Activated T-cell treated with anti-CD3 and anti-CD28 coated beads, Interleukin-2, amount 50 U/mL, for 24 hours (primary cell): ENCODE data around the gene TBC1D22A.

Experiments used
- DNase-seq: peaks from one replicate; pipeline ENCODE4 v3.0.0-alpha.2; 2020
- H3K27ac Mint-ChIP-seq: 2 replicates; pipeline ENCODE4 v1.8.0; 2020; ENCODE audit warnings: mild to moderate bottlenecking, mixed read lengths
- H3K27me3 Mint-ChIP-seq: 2 replicates; pipeline ENCODE4 v1.8.0; 2020; ENCODE audit warnings: mixed read lengths
- H3K36me3 Mint-ChIP-seq: 2 replicates; pipeline ENCODE4 v1.8.0; 2020; ENCODE audit warnings: low read depth, mixed read lengths
- H3K4me1 Mint-ChIP-seq: 2 replicates; pipeline ENCODE4 v1.8.0; 2020; ENCODE audit warnings: low read depth, mixed read lengths
- H3K4me3 Mint-ChIP-seq: 2 replicates; pipeline ENCODE4 v1.8.0; 2020; ENCODE audit warnings: mild to moderate bottlenecking, moderate library complexity, mixed read lengths
- H3K9me3 Mint-ChIP-seq: 2 replicates; pipeline ENCODE4 v1.8.0; 2020; ENCODE audit warnings: mixed read lengths

Gene TBC1D22A

GRCh38 chr22:46845296-46846149 is 83.1 kb downstream of the TBC1D22A start:
- no peaks in the 10 kb centered on the region for H3K27me3 Mint-ChIP-seq
- H3K27ac Mint-ChIP-seq, result no peak overlapping the region
- no peak overlapping the region for H3K4me3 Mint-ChIP-seq
- peaks cover 32% of the 10 kb centered on the region for H3K36me3 Mint-ChIP-seq
- peaks cover 46% of the 10 kb centered on the region for H3K4me1 Mint-ChIP-seq
- no peaks in the 10 kb centered on the region for H3K9me3 Mint-ChIP-seq
- no peak for DNase-seq

GRCh38 chr22:46846150-46846831 is 83.8 kb downstream of the TBC1D22A start:
- Mint-ChIP-seq H3K36me3 (peaks cover 38% of the 10 kb centered on the region), H3K27ac (peak overlapping the region; percentile 11), H3K4me1 (peaks cover 48% of the 10 kb centered on the region), H3K9me3 (no peaks in the 10 kb centered on the region), H3K4me3 (no peak overlapping the region), H3K27me3 (no peaks in the 10 kb centered on the region)
- DNase-seq, result no peak

DNA sequence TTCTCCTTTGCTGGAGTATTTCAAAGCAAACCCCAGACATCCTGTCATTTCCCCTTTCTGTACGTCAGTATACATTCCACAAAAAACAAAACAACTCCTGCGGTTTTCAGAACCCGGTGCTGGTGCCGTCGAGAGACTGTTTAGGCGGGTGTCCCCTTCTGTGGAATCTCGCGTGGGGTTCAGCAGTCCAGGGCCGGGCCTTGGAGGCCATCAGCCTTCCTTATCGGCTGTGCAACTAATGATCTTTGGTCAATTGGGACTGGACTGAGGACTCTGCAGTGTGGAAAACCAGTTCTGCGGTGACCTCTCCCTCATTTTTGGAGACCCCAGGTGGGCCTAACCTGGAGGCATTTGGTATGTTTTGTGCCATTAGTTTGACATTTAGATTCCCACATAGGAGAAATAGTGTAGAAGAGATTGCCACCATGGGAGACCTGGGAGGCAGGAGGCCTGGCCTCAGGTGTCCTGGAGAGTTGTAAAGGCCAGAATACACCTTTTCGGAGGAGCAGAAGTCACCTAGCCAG is 84.4 kb downstream of the TBC1D22A start:
- Mint-ChIP-seq H3K9me3 (no peaks in the 10 kb centered on the region), H3K4me3 (no peak overlapping the region), H3K4me1 (peaks cover 47% of the 10 kb centered on the region), H3K27me3 (no peaks in the 10 kb centered on the region), H3K36me3 (peaks cover 44% of the 10 kb centered on the region), H3K27ac (peak overlapping the region; percentile 11)
- no peak for DNase-seq

DNA sequence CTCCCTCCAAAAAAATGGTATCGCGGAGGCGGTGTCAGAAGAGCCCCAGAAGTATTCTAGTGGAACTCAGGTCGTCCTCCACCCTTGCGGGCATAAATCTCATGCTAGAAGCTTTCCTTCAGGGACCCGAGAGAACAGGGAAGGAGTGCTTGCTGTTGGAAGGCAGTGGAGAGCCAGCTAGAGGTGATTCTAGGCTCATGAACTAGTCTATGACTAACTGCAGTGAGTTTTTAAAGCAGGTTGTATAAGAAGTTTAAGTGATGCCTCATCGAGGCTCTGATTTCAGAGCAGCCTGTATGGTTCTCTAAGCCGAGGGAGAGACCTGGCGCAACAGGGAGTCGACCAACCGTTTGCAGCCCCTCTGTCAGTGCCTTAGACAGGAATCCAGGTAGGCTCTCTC is 85.7 kb downstream of the TBC1D22A start:
- Mint-ChIP-seq H3K4me1 (peaks cover 49% of the 10 kb centered on the region), H3K9me3 (no peaks in the 10 kb centered on the region), H3K27ac (no peak overlapping the region), H3K27me3 (no peaks in the 10 kb centered on the region), H3K36me3 (peaks cover 47% of the 10 kb centered on the region), H3K4me3 (no peak overlapping the region)
- no peak for DNase-seq

DNA sequence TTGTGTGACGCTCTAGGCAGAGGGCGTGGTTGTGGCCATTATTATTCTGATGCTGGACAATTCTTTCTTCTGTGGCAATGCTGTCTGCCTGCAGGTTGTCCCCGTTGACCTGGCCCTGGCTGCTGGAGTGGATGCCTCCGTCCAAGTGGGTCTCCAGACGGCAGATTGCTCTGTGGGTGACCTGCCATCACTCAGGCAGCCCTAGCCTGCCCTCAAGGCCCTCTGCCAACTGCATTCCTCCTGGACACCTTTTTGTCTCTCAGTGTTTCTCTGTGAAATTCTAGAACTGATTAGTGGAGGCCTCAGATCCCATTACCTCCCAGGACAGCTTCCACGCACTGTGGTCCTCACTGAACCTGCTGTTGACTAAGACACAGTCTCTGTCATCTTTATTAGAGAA is 86.7 kb downstream of the TBC1D22A start:
- Mint-ChIP-seq H3K36me3 (peaks cover 47% of the 10 kb centered on the region), H3K9me3 (no peaks in the 10 kb centered on the region), H3K27me3 (no peaks in the 10 kb centered on the region), H3K4me1 (peaks cover 46% of the 10 kb centered on the region), H3K4me3 (no peak overlapping the region), H3K27ac (no peak overlapping the region)
- no peak for DNase-seq

GRCh38 chr22:46849951-46850350 is 87.5 kb downstream of the TBC1D22A start:
- H3K4me1 Mint-ChIP-seq, result peaks cover 47% of the 10 kb centered on the region
- no peak overlapping the region for H3K27ac Mint-ChIP-seq
- H3K36me3 Mint-ChIP-seq, result peaks cover 53% of the 10 kb centered on the region
- H3K27me3 Mint-ChIP-seq, result no peaks in the 10 kb centered on the region
- no peak for DNase-seq
- no peak overlapping the region for H3K4me3 Mint-ChIP-seq
- no peaks in the 10 kb centered on the region for H3K9me3 Mint-ChIP-seq

DNA sequence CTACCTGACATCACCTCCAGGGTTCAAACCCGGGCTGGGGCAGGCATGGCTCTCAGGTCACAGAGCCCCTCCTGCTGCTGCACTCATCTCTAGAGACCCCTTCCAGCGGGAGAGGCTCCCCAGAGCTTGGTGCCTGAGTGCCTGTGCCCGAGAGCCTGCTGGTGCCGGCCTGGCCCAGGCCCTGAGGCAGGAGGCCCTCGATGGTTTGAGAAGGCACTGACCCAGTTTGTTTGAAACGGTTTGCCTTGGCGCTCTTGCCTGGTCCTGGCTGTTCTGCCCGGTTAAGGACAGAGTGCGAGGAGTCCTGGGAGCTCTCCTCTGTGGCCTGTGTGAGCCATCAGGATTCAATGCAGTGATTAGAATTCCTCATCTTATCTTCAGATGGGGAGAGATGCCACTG is 88.9 kb downstream of the TBC1D22A start:
- Mint-ChIP-seq H3K27ac (no peak overlapping the region), H3K36me3 (peaks cover 54% of the 10 kb centered on the region), H3K4me1 (peaks cover 38% of the 10 kb centered on the region), H3K27me3 (no peaks in the 10 kb centered on the region), H3K9me3 (no peaks in the 10 kb centered on the region), H3K4me3 (no peak overlapping the region)
- DNase-seq, result no peak

GRCh38 chr22:46851941-46852340 is 89.5 kb downstream of the TBC1D22A start:
- Mint-ChIP-seq H3K36me3 (peaks cover 48% of the 10 kb centered on the region), H3K27ac (no peak overlapping the region), H3K4me1 (peaks cover 35% of the 10 kb centered on the region), H3K4me3 (no peak overlapping the region), H3K9me3 (no peaks in the 10 kb centered on the region), H3K27me3 (no peaks in the 10 kb centered on the region)
- DNase-seq, result no peak

DNA sequence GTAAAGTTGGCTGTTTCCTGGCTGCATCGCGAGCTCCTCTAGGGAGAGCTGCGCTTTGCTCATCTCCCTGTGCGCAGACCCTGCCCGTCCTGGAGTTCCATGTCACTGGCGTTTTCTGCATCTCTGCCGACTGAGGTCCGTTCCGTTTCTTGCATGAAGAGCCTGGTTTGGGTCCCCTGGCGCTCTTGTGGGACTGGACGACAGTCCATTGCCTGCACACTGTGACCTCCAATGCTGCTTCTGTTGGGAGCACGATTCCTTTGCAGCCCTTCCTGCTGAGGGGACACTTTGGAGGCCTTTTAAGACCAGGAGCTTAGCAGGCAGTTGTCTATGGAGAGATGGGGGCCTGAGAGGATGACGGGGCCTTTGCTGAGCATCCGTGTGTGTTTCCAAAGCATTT is 90.3 kb downstream of the TBC1D22A start:
- H3K27me3 Mint-ChIP-seq, result no peaks in the 10 kb centered on the region

DNA sequence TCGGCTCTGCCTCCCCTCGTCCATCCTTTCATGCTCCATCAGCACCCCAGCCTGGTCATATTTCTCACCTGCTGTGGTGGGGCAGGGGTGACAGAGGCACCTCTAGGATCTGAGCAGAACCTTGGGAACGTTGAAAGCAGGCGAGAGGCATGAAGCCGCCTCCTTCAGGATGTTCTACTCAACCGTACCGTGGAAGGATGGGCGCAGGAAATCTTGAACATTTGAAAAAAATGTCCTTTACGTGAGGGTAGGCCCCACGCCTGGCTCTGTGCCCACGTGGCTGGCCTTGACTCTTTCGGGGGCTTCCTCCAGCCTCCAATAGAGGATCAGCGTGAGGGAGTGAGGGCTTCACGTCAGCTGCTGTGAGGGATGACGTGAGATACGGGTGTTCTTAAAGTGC is 90.7 kb downstream of the TBC1D22A start:
- H3K9me3 Mint-ChIP-seq, result no peaks in the 10 kb centered on the region
- H3K27me3 Mint-ChIP-seq, result no peaks in the 10 kb centered on the region
- no peak for DNase-seq
- peaks cover 31% of the 10 kb centered on the region for H3K4me1 Mint-ChIP-seq
- H3K36me3 Mint-ChIP-seq, result peaks cover 46% of the 10 kb centered on the region
- no peak overlapping the region for H3K27ac Mint-ChIP-seq
- H3K4me3 Mint-ChIP-seq, result no peak overlapping the region

More for the DNA sequence above, 90.3 kb downstream of the TBC1D22A start:
- Mint-ChIP-seq H3K4me3 (no peak overlapping the region), H3K27ac (no peak overlapping the region), H3K9me3 (no peaks in the 10 kb centered on the region), H3K4me1 (peaks cover 31% of the 10 kb centered on the region), H3K36me3 (peaks cover 46% of the 10 kb centered on the region)
- DNase-seq, result no peak

- no peak for DNase-seq
- peak overlapping the region; percentile 18 for H3K27ac Mint-ChIP-seq
- H3K27me3 Mint-ChIP-seq, result no peaks in the 10 kb centered on the region
- H3K4me3 Mint-ChIP-seq, result no peak overlapping the region
- peaks cover 30% of the 10 kb centered on the region for H3K4me1 Mint-ChIP-seq
- peaks cover 39% of the 10 kb centered on the region for H3K36me3 Mint-ChIP-seq
- no peaks in the 10 kb centered on the region for H3K9me3 Mint-ChIP-seq
Measured at GRCh38 chr22:46854125-46854870, 91.8 kb downstream of the TBC1D22A start.

DNA sequence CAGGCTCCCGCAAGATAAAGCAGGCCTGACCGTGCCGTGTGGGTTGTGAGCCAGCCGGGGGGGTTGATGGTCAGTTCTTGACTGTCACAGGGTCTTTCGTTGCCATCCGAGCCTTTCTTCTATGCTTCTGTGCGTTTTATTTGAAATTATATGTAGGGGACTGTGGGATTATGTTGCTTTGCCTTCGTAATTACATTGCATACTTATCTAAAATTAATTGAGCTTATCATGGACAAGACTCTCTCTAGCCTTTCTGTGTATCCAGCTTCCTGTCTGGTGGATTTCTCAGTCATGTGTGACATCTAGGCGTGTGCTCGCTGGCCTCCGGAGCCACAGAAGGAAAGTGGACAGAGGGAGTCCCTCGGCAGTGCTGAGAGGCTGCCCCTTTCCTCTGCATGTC is 93.2 kb downstream of the TBC1D22A start:
- peaks cover 26% of the 10 kb centered on the region for H3K4me1 Mint-ChIP-seq
- H3K27me3 Mint-ChIP-seq, result no peaks in the 10 kb centered on the region
- H3K27ac Mint-ChIP-seq, result no peak overlapping the region
- no peak for DNase-seq
- peaks cover 25% of the 10 kb centered on the region for H3K36me3 Mint-ChIP-seq
- no peak overlapping the region for H3K4me3 Mint-ChIP-seq
- no peaks in the 10 kb centered on the region for H3K9me3 Mint-ChIP-seq

DNA sequence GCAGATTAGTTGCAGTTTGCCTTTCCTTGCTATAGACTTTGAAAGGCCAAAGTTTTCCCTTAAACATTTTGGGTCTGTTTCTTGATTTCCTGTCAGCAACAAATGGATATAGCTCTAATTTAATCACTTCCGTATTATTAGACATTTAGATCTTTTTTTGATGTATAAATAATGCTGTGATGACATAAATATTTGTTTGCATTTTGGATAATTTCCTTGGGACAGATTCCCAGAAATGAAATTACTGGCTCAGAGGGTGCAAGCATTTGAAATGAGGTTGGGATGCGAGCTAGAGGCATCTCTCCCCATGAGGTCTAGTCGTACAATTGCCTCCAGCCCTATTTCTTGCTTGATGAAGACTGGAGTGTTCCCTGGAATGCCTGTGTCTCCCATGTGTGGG is 94.2 kb downstream of the TBC1D22A start:
- no peak overlapping the region for H3K4me3 Mint-ChIP-seq
- peaks cover 18% of the 10 kb centered on the region for H3K36me3 Mint-ChIP-seq
- H3K27me3 Mint-ChIP-seq, result no peaks in the 10 kb centered on the region
- peaks cover 22% of the 10 kb centered on the region for H3K4me1 Mint-ChIP-seq
- H3K27ac Mint-ChIP-seq, result no peak overlapping the region
- DNase-seq, result no peak
- H3K9me3 Mint-ChIP-seq, result no peaks in the 10 kb centered on the region

- no peak overlapping the region for H3K27ac Mint-ChIP-seq
- peaks cover 25% of the 10 kb centered on the region for H3K4me1 Mint-ChIP-seq
- H3K36me3 Mint-ChIP-seq, result peaks cover 21% of the 10 kb centered on the region
- DNase-seq, result no peak
- H3K9me3 Mint-ChIP-seq, result no peaks in the 10 kb centered on the region
- no peaks in the 10 kb centered on the region for H3K27me3 Mint-ChIP-seq
- H3K4me3 Mint-ChIP-seq, result no peak overlapping the region
Measured at GRCh38 chr22:46857142-46857884, 94.9 kb downstream of the TBC1D22A start.
